Measurements from ENCODE around the gene EDN1. TPM values are rescaled to one million over a fixed set of nuclear protein-coding genes. Genes with fewer than 3 reads are reported as not detected.
A peak's percentile ranks its signal among the peaks of the same experiment; 100 is the strongest.

Gene EDN1
- total and polyA plus RNA-seq, 10 of the 15 experiments (the other 5 are each of a cell fraction or from before 2014, with no cell fraction given): 2.0 to 6.6 (median 3.1) TPM

DNA sequence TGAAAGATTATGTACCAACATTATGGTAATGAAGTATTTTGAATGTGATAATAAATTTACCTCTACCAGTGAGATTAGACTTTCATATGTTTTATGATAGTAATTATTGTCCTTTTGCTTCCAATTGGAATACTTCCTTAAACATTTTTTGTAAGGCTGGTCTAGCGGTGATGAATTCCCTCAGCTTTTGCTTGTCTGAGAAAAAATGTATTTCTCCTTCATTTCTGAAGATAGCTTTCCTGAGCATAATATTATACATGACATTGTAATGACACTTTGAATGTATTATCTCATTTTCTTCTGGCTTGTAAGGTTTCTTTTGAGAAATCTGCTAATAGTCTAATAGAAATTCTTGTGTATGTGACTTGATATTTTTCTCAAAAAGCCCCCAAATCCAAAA, 18.6 kb upstream of the EDN1 start:
- Histone ChIP-seq H3K79me2 (ENCODE audit: control insufficient read depth, insufficient read depth, low read length) (no peaks in the 10 kb centered on the region), H3K4me2 (ENCODE audit: control insufficient read depth, insufficient read depth) (no peak overlapping the region), H3K4me1 (ENCODE audit: control insufficient read depth, insufficient read depth, low read length) (no peaks in the 10 kb centered on the region), H3K36me3 (ENCODE audit: control insufficient read depth in 2 of 2, insufficient read depth in 2 of 2, low read length in 1 of 2) (no peaks in the 10 kb centered on the region), H3K9me3 (replicated peaks; ENCODE audit: control insufficient read depth, insufficient read depth, low read length) (no peaks in the 10 kb centered on the region; the same call in 1 of the 3 replicates), H3K27me3 (replicated peaks in 1 of 2; ENCODE audit: control insufficient read depth in 2 of 2, insufficient read depth in 2 of 2, low read length in 1 of 2) (no peaks in the 10 kb centered on the region), H3K27ac (ENCODE audit: control insufficient read depth, insufficient read depth) (no peak overlapping the region), H2AFZ (ENCODE audit: control insufficient read depth, low read depth, low read length) (no peak overlapping the region), H3K9ac (ENCODE audit: control insufficient read depth, insufficient read depth, low read length) (no peak overlapping the region), H4K20me1 (ENCODE audit: control insufficient read depth, insufficient read depth) (no peaks in the 10 kb centered on the region), H3K4me3 (no peak overlapping the region)
- no peak for FAIRE-seq
- CTCF ChIA-PET: interaction anchor here (0.7 to 1.4 kb wide), 3 partner anchors 11 to 615 kb away, joined by 3 to 5 read pairs (median 4); partner anchors contain the start of gene EDN1
- POLR2A ChIA-PET: no interaction called here
- BruUV-seq (replicated peaks): no TSS peak
- DNase-seq (ENCODE audit: low read depth, low spot score): no peak
- no peak for ATAC-seq
- intact Hi-C loops (cut with micrococcal nuclease; ENCODE audit: unreplicated experiment) (no loop called here), in situ Hi-C loops (cut with MboI) (no loop called here)
- WGBS (ENCODE audit: insufficient coverage, insufficient replicate concordance, low lambda C conversion rate, missing lambda C conversion rate): 100% methylated on average over 1 of the region's 1 CpG
- RAD21 ChIA-PET (ENCODE audit: unreplicated experiment): interaction anchor here (1.5 kb wide), 1 partner anchor 12 kb away, joined by 4 read pairs; no protein-coding TSS in a partner anchor
- no peak for TF ChIP-seq RCOR1 (conservative IDR thresholded peaks at IDR 0.05; ENCODE audit: low read depth, low read length)
- SMC1A ChIA-PET (ENCODE audit: uncharacterized antibody, unreplicated experiment): interaction anchor here (0.7 to 1.2 kb wide), 2 partner anchors 15 to 667 kb away, joined by 3 read pairs; no protein-coding TSS in a partner anchor

DNA sequence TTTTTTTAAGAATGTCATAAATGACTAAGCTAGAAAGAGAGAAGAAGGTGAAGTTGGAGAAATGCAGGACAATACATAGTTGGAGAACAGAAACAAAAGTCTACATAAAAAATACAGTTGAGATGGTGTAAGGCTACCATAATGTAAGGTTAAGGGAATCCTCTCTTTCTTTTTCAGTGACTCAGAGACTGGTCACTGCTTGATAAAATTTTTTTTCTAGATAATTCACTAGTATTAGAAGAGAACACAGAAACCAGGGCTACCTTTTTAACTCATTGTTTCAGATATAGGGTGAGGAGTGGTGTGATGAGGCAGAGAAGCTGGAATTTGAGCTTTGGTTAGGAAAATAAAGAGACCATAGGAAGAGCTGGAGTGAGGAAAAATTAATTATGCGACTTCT, 18.2 kb upstream of the EDN1 start:
- ATAC-seq: no peak
- no peaks in the 10 kb centered on the region for H3K27me3 ChIP-seq (replicated peaks in 1 of 2; ENCODE audit: control insufficient read depth in 2 of 2, insufficient read depth in 2 of 2, low read length in 1 of 2)
- no peaks in the 10 kb centered on the region for H4K20me1 ChIP-seq (ENCODE audit: control insufficient read depth, insufficient read depth)
- in situ Hi-C loops (cut with MboI): no loop called here
- POLR2A ChIA-PET: interaction anchor here (0.6 kb wide), 1 partner anchor 1462 kb away, joined by 4 read pairs; no protein-coding TSS in a partner anchor
- RAD21 ChIA-PET (ENCODE audit: unreplicated experiment): interaction anchor here (1.5 kb wide), 1 partner anchor 12 kb away, joined by 4 read pairs; no protein-coding TSS in a partner anchor
- no peak overlapping the region for H3K4me2 ChIP-seq (ENCODE audit: control insufficient read depth, insufficient read depth)
- DNase-seq (ENCODE audit: low read depth, low spot score): no peak
- peak; percentile 23 for FAIRE-seq
- intact Hi-C loops (cut with micrococcal nuclease; ENCODE audit: unreplicated experiment): no loop called here
- 100% methylated on average over 1 of the region's 1 CpG for WGBS (ENCODE audit: insufficient coverage, insufficient replicate concordance, low lambda C conversion rate, missing lambda C conversion rate)
- H3K4me1 ChIP-seq (ENCODE audit: control insufficient read depth, insufficient read depth, low read length): no peaks in the 10 kb centered on the region
- H2AFZ ChIP-seq (ENCODE audit: control insufficient read depth, low read depth, low read length): no peak overlapping the region
- CTCF ChIA-PET: interaction anchor here (1.2 to 1.4 kb wide), 2 partner anchors 12 to 616 kb away, joined by 3 to 4 read pairs; no protein-coding TSS in a partner anchor
- H3K9ac ChIP-seq (ENCODE audit: control insufficient read depth, insufficient read depth, low read length): no peak overlapping the region
- no peak overlapping the region for H3K4me3 ChIP-seq
- H3K9me3 ChIP-seq (replicated peaks; ENCODE audit: control insufficient read depth, insufficient read depth, low read length): no peaks in the 10 kb centered on the region; the same call in 1 of the 3 replicates
- BruUV-seq (replicated peaks): no TSS peak
- no peaks in the 10 kb centered on the region for H3K36me3 ChIP-seq (ENCODE audit: control insufficient read depth in 2 of 2, insufficient read depth in 2 of 2, low read length in 1 of 2)
- no peak overlapping the region for H3K27ac ChIP-seq (ENCODE audit: control insufficient read depth, insufficient read depth)
- SMC1A ChIA-PET (ENCODE audit: uncharacterized antibody, unreplicated experiment): interaction anchor here (0.7 to 1.2 kb wide), 2 partner anchors 14 to 666 kb away, joined by 3 read pairs; no protein-coding TSS in a partner anchor
- no peaks in the 10 kb centered on the region for H3K79me2 ChIP-seq (ENCODE audit: control insufficient read depth, insufficient read depth, low read length)
- no peak for TF ChIP-seq SP1 (IDR thresholded peaks at IDR 0.05; ENCODE audit: low read depth, low read length)
- TF ChIP-seq, protein P1, sequence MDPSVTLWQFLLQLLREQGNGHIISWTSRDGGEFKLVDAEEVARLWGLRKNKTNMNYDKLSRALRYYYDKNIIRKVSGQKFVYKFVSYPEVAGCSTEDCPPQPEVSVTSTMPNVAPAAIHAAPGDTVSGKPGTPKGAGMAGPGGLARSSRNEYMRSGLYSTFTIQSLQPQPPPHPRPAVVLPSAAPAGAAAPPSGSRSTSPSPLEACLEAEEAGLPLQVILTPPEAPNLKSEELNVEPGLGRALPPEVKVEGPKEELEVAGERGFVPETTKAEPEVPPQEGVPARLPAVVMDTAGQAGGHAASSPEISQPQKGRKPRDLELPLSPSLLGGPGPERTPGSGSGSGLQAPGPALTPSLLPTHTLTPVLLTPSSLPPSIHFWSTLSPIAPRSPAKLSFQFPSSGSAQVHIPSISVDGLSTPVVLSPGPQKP (IDR thresholded peaks at IDR 0.05; ENCODE audit: low read depth, low read length): no peak
- no peak for TF ChIP-seq TCF12 (IDR thresholded peaks at IDR 0.05; ENCODE audit: low read depth, low read length)
- TF ChIP-seq MTA2 (IDR thresholded peaks at IDR 0.05; ENCODE audit: low read depth): no peak
- TF ChIP-seq RELA (IDR thresholded peaks at IDR 0.05; ENCODE audit: borderline replicate concordance, partially characterized antibody): no peak
- TF ChIP-seq, protein P2, sequence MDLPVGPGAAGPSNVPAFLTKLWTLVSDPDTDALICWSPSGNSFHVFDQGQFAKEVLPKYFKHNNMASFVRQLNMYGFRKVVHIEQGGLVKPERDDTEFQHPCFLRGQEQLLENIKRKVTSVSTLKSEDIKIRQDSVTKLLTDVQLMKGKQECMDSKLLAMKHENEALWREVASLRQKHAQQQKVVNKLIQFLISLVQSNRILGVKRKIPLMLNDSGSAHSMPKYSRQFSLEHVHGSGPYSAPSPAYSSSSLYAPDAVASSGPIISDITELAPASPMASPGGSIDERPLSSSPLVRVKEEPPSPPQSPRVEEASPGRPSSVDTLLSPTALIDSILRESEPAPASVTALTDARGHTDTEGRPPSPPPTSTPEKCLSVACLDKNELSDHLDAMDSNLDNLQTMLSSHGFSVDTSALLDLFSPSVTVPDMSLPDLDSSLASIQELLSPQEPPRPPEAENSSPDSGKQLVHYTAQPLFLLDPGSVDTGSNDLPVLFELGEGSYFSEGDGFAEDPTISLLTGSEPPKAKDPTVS (IDR thresholded peaks at IDR 0.05; ENCODE audit: low read depth, low read length): no peak
- TF ChIP-seq, protein P3, sequence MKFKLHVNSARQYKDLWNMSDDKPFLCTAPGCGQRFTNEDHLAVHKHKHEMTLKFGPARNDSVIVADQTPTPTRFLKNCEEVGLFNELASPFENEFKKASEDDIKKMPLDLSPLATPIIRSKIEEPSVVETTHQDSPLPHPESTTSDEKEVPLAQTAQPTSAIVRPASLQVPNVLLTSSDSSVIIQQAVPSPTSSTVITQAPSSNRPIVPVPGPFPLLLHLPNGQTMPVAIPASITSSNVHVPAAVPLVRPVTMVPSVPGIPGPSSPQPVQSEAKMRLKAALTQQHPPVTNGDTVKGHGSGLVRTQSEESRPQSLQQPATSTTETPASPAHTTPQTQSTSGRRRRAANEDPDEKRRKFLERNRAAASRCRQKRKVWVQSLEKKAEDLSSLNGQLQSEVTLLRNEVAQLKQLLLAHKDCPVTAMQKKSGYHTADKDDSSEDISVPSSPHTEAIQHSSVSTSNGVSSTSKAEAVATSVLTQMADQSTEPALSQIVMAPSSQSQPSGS (IDR thresholded peaks at IDR 0.05; ENCODE audit: low read length): no peak
- TF ChIP-seq, protein P4, sequence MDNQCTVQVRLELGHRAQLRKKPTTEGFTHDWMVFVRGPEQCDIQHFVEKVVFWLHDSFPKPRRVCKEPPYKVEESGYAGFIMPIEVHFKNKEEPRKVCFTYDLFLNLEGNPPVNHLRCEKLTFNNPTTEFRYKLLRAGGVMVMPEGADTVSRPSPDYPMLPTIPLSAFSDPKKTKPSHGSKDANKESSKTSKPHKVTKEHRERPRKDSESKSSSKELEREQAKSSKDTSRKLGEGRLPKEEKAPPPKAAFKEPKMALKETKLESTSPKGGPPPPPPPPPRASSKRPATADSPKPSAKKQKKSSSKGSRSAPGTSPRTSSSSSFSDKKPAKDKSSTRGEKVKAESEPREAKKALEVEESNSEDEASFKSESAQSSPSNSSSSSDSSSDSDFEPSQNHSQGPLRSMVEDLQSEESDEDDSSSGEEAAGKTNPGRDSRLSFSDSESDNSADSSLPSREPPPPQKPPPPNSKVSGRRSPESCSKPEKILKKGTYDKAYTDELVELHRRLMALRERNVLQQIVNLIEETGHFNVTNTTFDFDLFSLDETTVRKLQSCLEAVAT (IDR thresholded peaks at IDR 0.05): no peak
- TF ChIP-seq NFIC (IDR thresholded peaks at IDR 0.05; ENCODE audit: low read depth, low read length): no peak
- TF ChIP-seq TCF3 (IDR thresholded peaks at IDR 0.05; ENCODE audit: borderline replicate concordance, insufficient read depth, low read depth, low read length): no peak
- TF ChIP-seq RFX5 (IDR thresholded peaks at IDR 0.05; ENCODE audit: low read depth, low read length): no peak
